ENCODE results near the gene ERP44. TPM values are rescaled to one million over a fixed set of nuclear protein-coding genes. Genes with fewer than 3 reads are reported as not detected.

Gene ERP44
- total RNA-seq, 1 donor from 2014 or later: 18.0 TPM

GRCh38 chr9:99978221-99978620 lies 120.6 kb downstream of the ERP44 start:
- peaks cover 11% of the 10 kb centered on the region for H3K36me3 Mint-ChIP-seq
- Histone ChIP-seq H3K27me3 (no peaks in the 10 kb centered on the region), H3K4me1 (peaks cover 33% of the 10 kb centered on the region), H4K20me1 (ENCODE audit: low read depth) (no peaks in the 10 kb centered on the region), H3K79me2 (ENCODE audit: low read depth) (no peaks in the 10 kb centered on the region), H3F3A (ENCODE audit: low read depth) (peaks cover 6% of the 10 kb centered on the region), H3K9ac (no peak overlapping the region), H2AFZ (replicated peaks) (no peak overlapping the region), H3K4me3 (peak overlapping the region; percentile 1), H3K36me3 (no peaks in the 10 kb centered on the region), H3K27ac (peak overlapping the region; percentile 68), H3K9me3 (ENCODE audit: low read depth) (no peaks in the 10 kb centered on the region), H3K4me2 (peak overlapping the region; percentile 65)
- peak overlapping the region; percentile 23 for H3K27ac Mint-ChIP-seq
- DNase-seq (ENCODE audit: low spot score): peak; percentile 73
- H3K4me1 Mint-ChIP-seq: peaks cover 14% of the 10 kb centered on the region
- no peaks in the 10 kb centered on the region for H3K9me3 Mint-ChIP-seq
- H3K27me3 Mint-ChIP-seq (ENCODE audit: insufficient read depth, low read depth): no peaks in the 10 kb centered on the region
- no peak overlapping the region for H3K4me3 Mint-ChIP-seq
- no peak for TF ChIP-seq EZH2 (IDR thresholded peaks at IDR 0.05)
- no peak for TF ChIP-seq CTCF (IDR thresholded peaks at IDR 0.05)
- no peak for TF ChIP-seq EZH2phosphoT487 (IDR thresholded peaks at IDR 0.05)

GRCh38 chr9:99977033-99977792 lies 121.6 kb downstream of the ERP44 start:
- no peak overlapping the region for H3K4me3 ChIP-seq
- H2AFZ ChIP-seq (replicated peaks): no peak overlapping the region
- no peak overlapping the region for H3K27ac Mint-ChIP-seq
- peak overlapping the region; percentile 65 for H3K4me2 ChIP-seq
- no peak for DNase-seq (ENCODE audit: low spot score)
- H4K20me1 ChIP-seq (ENCODE audit: low read depth): no peaks in the 10 kb centered on the region
- peaks cover 6% of the 10 kb centered on the region for H3F3A ChIP-seq (ENCODE audit: low read depth)
- no peaks in the 10 kb centered on the region for H3K27me3 Mint-ChIP-seq (ENCODE audit: insufficient read depth, low read depth)
- H3K36me3 ChIP-seq: no peaks in the 10 kb centered on the region
- H3K4me3 Mint-ChIP-seq: no peak overlapping the region
- peaks cover 33% of the 10 kb centered on the region for H3K4me1 ChIP-seq
- no peak overlapping the region for H3K9ac ChIP-seq
- no peaks in the 10 kb centered on the region for H3K79me2 ChIP-seq (ENCODE audit: low read depth)
- H3K9me3 ChIP-seq (ENCODE audit: low read depth): no peaks in the 10 kb centered on the region
- no peaks in the 10 kb centered on the region for H3K9me3 Mint-ChIP-seq
- TF ChIP-seq EZH2phosphoT487 (IDR thresholded peaks at IDR 0.05): no peak
- TF ChIP-seq EZH2 (IDR thresholded peaks at IDR 0.05): no peak
- no peak for TF ChIP-seq CTCF (IDR thresholded peaks at IDR 0.05)
- H3K36me3 Mint-ChIP-seq: peaks cover 8% of the 10 kb centered on the region
- H3K27me3 ChIP-seq: no peaks in the 10 kb centered on the region
- H3K4me1 Mint-ChIP-seq: peaks cover 14% of the 10 kb centered on the region
- no peak overlapping the region for H3K27ac ChIP-seq

- no peak overlapping the region for H3K27ac ChIP-seq
- no peak overlapping the region for H3K27ac Mint-ChIP-seq
- H3F3A ChIP-seq (ENCODE audit: low read depth): peaks cover 6% of the 10 kb centered on the region
- H3K27me3 ChIP-seq: no peaks in the 10 kb centered on the region
- no peak overlapping the region for H2AFZ ChIP-seq (replicated peaks)
- H3K4me1 ChIP-seq: peaks cover 25% of the 10 kb centered on the region
- H4K20me1 ChIP-seq (ENCODE audit: low read depth): no peaks in the 10 kb centered on the region
- no peaks in the 10 kb centered on the region for H3K79me2 ChIP-seq (ENCODE audit: low read depth)
- peaks cover 15% of the 10 kb centered on the region for H3K4me1 Mint-ChIP-seq
- peaks cover 10% of the 10 kb centered on the region for H3K36me3 Mint-ChIP-seq
- no peaks in the 10 kb centered on the region for H3K9me3 Mint-ChIP-seq
- H3K9me3 ChIP-seq (ENCODE audit: low read depth): no peaks in the 10 kb centered on the region
- no peak overlapping the region for H3K4me3 ChIP-seq
- no peaks in the 10 kb centered on the region for H3K27me3 Mint-ChIP-seq (ENCODE audit: insufficient read depth, low read depth)
- no peak overlapping the region for H3K9ac ChIP-seq
- DNase-seq (ENCODE audit: low spot score): no peak
- H3K36me3 ChIP-seq: no peaks in the 10 kb centered on the region
- H3K4me3 Mint-ChIP-seq: no peak overlapping the region
- H3K4me2 ChIP-seq: no peak overlapping the region
- no peak for TF ChIP-seq EZH2phosphoT487 (IDR thresholded peaks at IDR 0.05)
- TF ChIP-seq EZH2 (IDR thresholded peaks at IDR 0.05): no peak
- TF ChIP-seq CTCF (IDR thresholded peaks at IDR 0.05): no peak
Measured at GRCh38 chr9:99973455-99973854, 125.3 kb downstream of the ERP44 start.
